ENCODE results near the gene PLA2G7.

DNA sequence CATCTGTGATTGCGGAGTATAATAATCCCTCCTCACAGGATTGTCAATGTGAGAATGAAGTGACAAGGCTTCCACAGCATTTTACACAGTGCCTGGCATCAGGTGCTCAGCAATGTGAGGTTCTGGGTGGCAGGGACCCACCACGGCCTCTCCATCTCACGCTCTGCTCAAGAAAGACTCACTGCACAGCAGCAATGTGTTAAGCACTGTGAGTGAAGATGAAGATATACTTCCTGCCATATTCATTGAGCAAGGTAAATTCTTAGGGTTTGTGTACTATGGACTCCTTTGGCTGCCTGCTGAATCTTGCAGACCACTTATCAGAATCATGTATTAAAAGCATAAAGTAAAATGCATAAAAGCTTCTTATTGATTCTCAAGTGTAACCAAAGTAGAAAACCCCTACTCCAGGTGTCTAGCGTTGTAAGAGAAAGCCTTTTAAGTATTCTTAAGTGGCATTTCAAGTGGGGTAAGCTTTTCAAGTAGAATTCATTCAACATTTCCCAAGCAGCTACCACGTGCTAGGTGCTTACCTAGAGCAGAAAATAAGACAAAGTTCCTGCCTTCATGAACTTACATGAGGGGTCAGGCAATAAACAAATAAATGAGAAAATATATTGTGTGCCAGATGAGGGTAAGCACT, 41.0 kb upstream of the PLA2G7 start:
- TF ChIP-seq, protein P1, sequence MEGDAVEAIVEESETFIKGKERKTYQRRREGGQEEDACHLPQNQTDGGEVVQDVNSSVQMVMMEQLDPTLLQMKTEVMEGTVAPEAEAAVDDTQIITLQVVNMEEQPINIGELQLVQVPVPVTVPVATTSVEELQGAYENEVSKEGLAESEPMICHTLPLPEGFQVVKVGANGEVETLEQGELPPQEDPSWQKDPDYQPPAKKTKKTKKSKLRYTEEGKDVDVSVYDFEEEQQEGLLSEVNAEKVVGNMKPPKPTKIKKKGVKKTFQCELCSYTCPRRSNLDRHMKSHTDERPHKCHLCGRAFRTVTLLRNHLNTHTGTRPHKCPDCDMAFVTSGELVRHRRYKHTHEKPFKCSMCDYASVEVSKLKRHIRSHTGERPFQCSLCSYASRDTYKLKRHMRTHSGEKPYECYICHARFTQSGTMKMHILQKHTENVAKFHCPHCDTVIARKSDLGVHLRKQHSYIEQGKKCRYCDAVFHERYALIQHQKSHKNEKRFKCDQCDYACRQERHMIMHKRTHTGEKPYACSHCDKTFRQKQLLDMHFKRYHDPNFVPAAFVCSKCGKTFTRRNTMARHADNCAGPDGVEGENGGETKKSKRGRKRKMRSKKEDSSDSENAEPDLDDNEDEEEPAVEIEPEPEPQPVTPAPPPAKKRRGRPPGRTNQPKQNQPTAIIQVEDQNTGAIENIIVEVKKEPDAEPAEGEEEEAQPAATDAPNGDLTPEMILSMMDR (optimal IDR thresholded peaks at IDR 0.05 in 1 of 3, IDR thresholded peaks at IDR 0.05 in 1 of 3, conservative IDR thresholded peaks at IDR 0.05 in 1 of 3; ENCODE audit: extremely low read depth in 1 of 3, insufficient read depth in 2 of 3, low read length in 3 of 3): no peak
- TF ChIP-seq EZH2 (IDR thresholded peaks at IDR 0.05; ENCODE audit: low read length): no peak

All from keratinocyte (primary cell).